CD4-positive, alpha-beta T cell (primary cell): Measurements from ENCODE around the gene NUMA1. TPM values are rescaled to one million over a fixed set of nuclear protein-coding genes. Genes with fewer than 3 reads are reported as not detected.

Experiments
- ATAC-seq: fragments of 200-7000 bp; cut with Tn5 transposase; one replicate; pipeline ENCODE4 v1.10.0; 2022; ENCODE audit warnings: mild to moderate bottlenecking; ENCODE audit not compliant: poor library complexity
- CTCF ChIA-PET: fragments of 350-600 bp; sonication (Branson Sonifier 250); formaldehyde crosslinking; loops from one replicate; lab custom pipeline; 2021; ENCODE audit warnings: antibody characterized with exemption, inconsistent platforms; lab: Charles Lee
- POLR2A ChIA-PET: fragments of 350-600 bp; sonication (Branson Sonifier 250); formaldehyde crosslinking; loops from one replicate; lab custom pipeline; 2021; ENCODE audit warnings: antibody characterized with exemption, inconsistent platforms; lab: Charles Lee
- DNase-seq, 14 experiments: peaks; one replicate each; pipeline ENCODE4 v3.0.0-alpha.2; 2013 to 2020; ENCODE audit warnings: mixed read lengths in 2 of 14
- H3K27ac ChIP-seq, 2 donors: one replicate each; pipeline versions ENCODE4 v1.5.1 to v1.7.0; 2013; ENCODE audit warnings: low read length in 2 of 2, low read depth in 1 of 2, mild to moderate bottlenecking in 1 of 2
- H3K27me3 ChIP-seq, 2 experiments: 1 replicate in 1 of 2; 2 replicates in 1 of 2; pipeline versions ENCODE4 v1.6.1 to v1.7.0; 2013; ENCODE audit warnings: low read length in 2 of 2, control low read depth in 1 of 2, mild to moderate bottlenecking in 1 of 2, moderate library complexity in 1 of 2; ENCODE audit not compliant: insufficient read depth in 2 of 2, control insufficient read depth in 1 of 2
- H3K36me3 ChIP-seq: one replicate; pipeline ENCODE4 v1.6.1; 2013; ENCODE audit warnings: low read length, control low read depth; ENCODE audit not compliant: insufficient read depth
- H3K4me1 ChIP-seq: one replicate; pipeline ENCODE4 v1.6.1; 2013; ENCODE audit warnings: low read length, control low read depth; ENCODE audit not compliant: insufficient read depth
- H3K4me3 ChIP-seq: one replicate; pipeline ENCODE4 v1.5.1; 2013; ENCODE audit warnings: mild to moderate bottlenecking, low read length, moderate library complexity
- H3K9me3 ChIP-seq, 2 experiments: 1 replicate in 1 of 2; 2 replicates in 1 of 2; pipeline versions ENCODE4 v1.6.1 to v1.7.0; 2013; ENCODE audit warnings: low read length in 2 of 2, mild to moderate bottlenecking in 2 of 2, control low read depth in 1 of 2, moderate library complexity in 1 of 2; ENCODE audit not compliant: control insufficient read depth in 1 of 2, insufficient read depth in 1 of 2
- H3K27ac Mint-ChIP-seq: one replicate; pipeline ENCODE4 v1.8.0; 2020; ENCODE audit warnings: mixed read lengths
- H3K27me3 Mint-ChIP-seq: one replicate; pipeline ENCODE4 v1.8.0; 2021; ENCODE audit warnings: mixed read lengths
- H3K36me3 Mint-ChIP-seq: one replicate; pipeline ENCODE4 v1.8.0; 2021; ENCODE audit warnings: low read depth, mixed read lengths
- H3K4me1 Mint-ChIP-seq: one replicate; pipeline ENCODE4 v1.8.0; 2021; ENCODE audit warnings: low read depth, mixed read lengths
- H3K4me3 Mint-ChIP-seq: one replicate; pipeline ENCODE4 v1.8.0; 2020; ENCODE audit warnings: mild to moderate bottlenecking, mixed read lengths
- H3K9me3 Mint-ChIP-seq: one replicate; pipeline ENCODE4 v1.8.0; 2020; ENCODE audit warnings: mixed read lengths
- intact Hi-C, 2 experiments: fragments of 100-400 bp; cut with DNase I in 1 of 2; cut with micrococcal nuclease in 1 of 2; formaldehyde crosslinking; loops; one replicate each; pipeline versions ENCODE4 v1.15.1 to v1.9.0; 2023 to 2025; cut with DNase I, micrococcal nuclease
- total RNA-seq, 174 experiments: library from RNA in 2 of 174; stranded (reverse) in 2 of 174; gene quantifications; one replicate each; pipeline ENCODE4 v1.2.3 and lab custom pipeline; 2021 to 2026
- TF ChIP-seq, protein P1 (sequence below): fragments of 200-600 bp; IDR thresholded peaks from one replicate; pipeline ENCODE4 v1.8.0; 2022; ENCODE audit warnings: antibody characterized with exemption, mild to moderate bottlenecking

Gene NUMA1
- total RNA-seq, 2 experiments from 2014 or later, result 191 to 197 TPM

DNA sequence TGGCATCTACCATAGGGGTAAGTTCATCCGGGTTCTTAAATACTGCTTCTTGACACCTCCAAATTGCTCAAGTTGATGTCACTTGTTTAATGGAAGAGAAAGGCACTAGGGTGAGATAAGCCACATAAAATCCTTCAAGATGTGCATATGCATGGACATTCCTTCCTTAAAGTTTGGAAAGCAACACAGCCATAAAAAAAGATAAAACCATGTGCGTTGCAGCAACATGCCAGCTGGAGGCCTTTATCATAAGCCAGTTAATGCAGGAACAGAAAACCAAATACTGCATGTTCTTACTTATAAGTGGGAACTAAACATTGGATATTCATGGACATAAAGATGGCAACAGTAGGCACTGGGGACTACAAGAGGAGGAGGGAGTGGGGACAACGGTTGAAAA is 89.6 kb downstream of the NUMA1 start:
- Mint-ChIP-seq H3K4me3 (no peak overlapping the region), H3K27ac (no peak overlapping the region), H3K9me3 (no peaks in the 10 kb centered on the region), H3K4me1 (no peaks in the 10 kb centered on the region), H3K36me3 (peaks cover 39% of the 10 kb centered on the region), H3K27me3 (no peaks in the 10 kb centered on the region)
- Histone ChIP-seq H3K27me3 (no peaks in the 10 kb centered on the region), H3K4me1 (no peaks in the 10 kb centered on the region), H3K27ac (no peak overlapping the region), H3K9me3 (no peaks in the 10 kb centered on the region), H3K36me3 (peaks cover 10% of the 10 kb centered on the region), H3K4me3 (no peak overlapping the region)
- intact Hi-C loops, result no loop called here
- POLR2A ChIA-PET, result no interaction called here
- DNase-seq (no peak), ATAC-seq (no peak)
- TF ChIP-seq, protein P1, sequence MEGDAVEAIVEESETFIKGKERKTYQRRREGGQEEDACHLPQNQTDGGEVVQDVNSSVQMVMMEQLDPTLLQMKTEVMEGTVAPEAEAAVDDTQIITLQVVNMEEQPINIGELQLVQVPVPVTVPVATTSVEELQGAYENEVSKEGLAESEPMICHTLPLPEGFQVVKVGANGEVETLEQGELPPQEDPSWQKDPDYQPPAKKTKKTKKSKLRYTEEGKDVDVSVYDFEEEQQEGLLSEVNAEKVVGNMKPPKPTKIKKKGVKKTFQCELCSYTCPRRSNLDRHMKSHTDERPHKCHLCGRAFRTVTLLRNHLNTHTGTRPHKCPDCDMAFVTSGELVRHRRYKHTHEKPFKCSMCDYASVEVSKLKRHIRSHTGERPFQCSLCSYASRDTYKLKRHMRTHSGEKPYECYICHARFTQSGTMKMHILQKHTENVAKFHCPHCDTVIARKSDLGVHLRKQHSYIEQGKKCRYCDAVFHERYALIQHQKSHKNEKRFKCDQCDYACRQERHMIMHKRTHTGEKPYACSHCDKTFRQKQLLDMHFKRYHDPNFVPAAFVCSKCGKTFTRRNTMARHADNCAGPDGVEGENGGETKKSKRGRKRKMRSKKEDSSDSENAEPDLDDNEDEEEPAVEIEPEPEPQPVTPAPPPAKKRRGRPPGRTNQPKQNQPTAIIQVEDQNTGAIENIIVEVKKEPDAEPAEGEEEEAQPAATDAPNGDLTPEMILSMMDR, result no peak
- CTCF ChIA-PET, result no interaction called here

- POLR2A ChIA-PET, result no interaction called here
- TF ChIP-seq, protein P1, result no peak
- H3K27ac ChIP-seq, result no peak overlapping the region
Measured at GRCh38 chr11:71988050-71988449, 92.3 kb downstream of the NUMA1 start.

GRCh38 chr11:71987521-71987920 is 92.8 kb downstream of the NUMA1 start:
- CTCF ChIA-PET, result interaction anchor here (1.8 kb wide), 1 partner anchor 10 kb away, joined by 5 read pairs; no protein-coding TSS in a partner anchor

More at GRCh38 chr11:71988050-71988449, 92.3 kb downstream of the NUMA1 start:
- DNase-seq, result no peak
- Mint-ChIP-seq H3K36me3 (peaks cover 51% of the 10 kb centered on the region), H3K4me3 (no peak overlapping the region), H3K9me3 (no peaks in the 10 kb centered on the region), H3K27ac (no peak overlapping the region), H3K27me3 (no peaks in the 10 kb centered on the region), H3K4me1 (no peaks in the 10 kb centered on the region)
- intact Hi-C loops, result no loop called here
- H3K4me3 ChIP-seq, result no peak overlapping the region
- no peaks in the 10 kb centered on the region for H3K4me1 ChIP-seq
- H3K9me3 ChIP-seq, result no peaks in the 10 kb centered on the region
- H3K27me3 ChIP-seq, result no peaks in the 10 kb centered on the region
- H3K36me3 ChIP-seq, result peaks cover 21% of the 10 kb centered on the region
- ATAC-seq, result no peak
- CTCF ChIA-PET, result no interaction called here

More at GRCh38 chr11:71987521-71987920, 92.8 kb downstream of the NUMA1 start:
- H3K36me3 Mint-ChIP-seq, result peaks cover 52% of the 10 kb centered on the region
- H3K4me3 Mint-ChIP-seq, result no peak overlapping the region
- ATAC-seq, result no peak
- intact Hi-C loops, result no loop called here
- TF ChIP-seq, protein P1, result no peak
- no peak overlapping the region for H3K4me3 ChIP-seq
- DNase-seq, result no peak
- H3K27ac Mint-ChIP-seq, result no peak overlapping the region
- H3K9me3 ChIP-seq, result no peaks in the 10 kb centered on the region
- POLR2A ChIA-PET, result no interaction called here
- no peaks in the 10 kb centered on the region for H3K4me1 ChIP-seq
- peaks cover 25% of the 10 kb centered on the region for H3K36me3 ChIP-seq
- H3K27me3 Mint-ChIP-seq, result no peaks in the 10 kb centered on the region
- H3K27me3 ChIP-seq, result no peaks in the 10 kb centered on the region
- no peak overlapping the region for H3K27ac ChIP-seq
- H3K4me1 Mint-ChIP-seq, result no peaks in the 10 kb centered on the region
- no peaks in the 10 kb centered on the region for H3K9me3 Mint-ChIP-seq
